ENCODE measurements around the gene LRRC34.

The LRRC34 gene

DNA sequence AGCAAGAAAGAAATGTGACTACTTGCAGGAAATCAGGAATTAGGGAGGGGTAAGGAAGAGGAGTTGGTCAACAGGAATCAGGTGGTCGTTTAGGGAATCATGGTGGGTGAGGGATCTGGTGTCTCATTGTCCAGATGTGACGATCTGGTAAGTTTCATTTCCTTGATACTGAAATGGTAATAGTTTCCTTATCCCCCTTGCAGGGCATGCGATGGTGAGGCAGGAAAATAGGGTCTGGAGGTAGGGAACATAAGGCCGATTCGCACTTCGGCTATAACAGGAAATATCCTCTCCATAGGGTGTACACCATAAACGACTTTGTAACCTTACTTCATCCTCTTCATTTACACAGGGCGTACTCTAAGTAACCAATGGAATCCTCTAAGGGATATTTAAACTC lies 574 bp upstream of the LRRC34 start:
- no peak for DNase-seq

DNA sequence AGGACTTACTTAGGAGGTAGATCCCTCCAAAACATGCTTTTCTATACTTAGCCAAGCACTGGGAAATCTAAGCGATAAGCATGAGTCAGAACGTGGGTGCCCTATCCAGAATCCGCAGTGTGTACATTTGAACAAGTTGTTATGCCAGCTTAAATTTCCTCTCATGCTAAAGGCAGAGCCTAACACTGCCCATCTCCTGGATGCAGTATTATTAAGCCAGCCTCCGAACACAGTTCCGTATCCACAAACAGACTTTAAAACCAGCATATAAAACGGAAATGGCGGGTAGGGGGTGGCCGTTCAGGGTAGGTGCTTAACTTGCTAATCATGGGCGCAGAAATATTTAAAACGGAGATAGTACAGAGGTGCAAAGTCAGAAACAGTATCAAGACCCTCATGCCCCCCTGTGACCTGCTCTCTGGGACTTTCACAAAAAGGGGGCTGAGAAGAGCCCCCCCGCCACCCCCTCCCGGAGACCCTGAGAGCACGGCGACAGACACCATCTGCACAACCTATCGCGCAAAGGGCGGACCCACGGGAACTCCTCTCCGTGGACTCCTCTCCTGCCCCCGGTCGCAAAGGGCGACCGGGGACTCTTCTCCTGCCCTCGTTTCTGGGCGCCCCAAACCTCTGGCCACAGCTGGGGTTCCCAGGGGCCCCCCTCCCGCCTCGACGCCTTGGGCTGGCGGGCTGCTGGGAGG lies 923 bp downstream of the LRRC34 start:
- peak; percentile 34 for DNase-seq

DNA sequence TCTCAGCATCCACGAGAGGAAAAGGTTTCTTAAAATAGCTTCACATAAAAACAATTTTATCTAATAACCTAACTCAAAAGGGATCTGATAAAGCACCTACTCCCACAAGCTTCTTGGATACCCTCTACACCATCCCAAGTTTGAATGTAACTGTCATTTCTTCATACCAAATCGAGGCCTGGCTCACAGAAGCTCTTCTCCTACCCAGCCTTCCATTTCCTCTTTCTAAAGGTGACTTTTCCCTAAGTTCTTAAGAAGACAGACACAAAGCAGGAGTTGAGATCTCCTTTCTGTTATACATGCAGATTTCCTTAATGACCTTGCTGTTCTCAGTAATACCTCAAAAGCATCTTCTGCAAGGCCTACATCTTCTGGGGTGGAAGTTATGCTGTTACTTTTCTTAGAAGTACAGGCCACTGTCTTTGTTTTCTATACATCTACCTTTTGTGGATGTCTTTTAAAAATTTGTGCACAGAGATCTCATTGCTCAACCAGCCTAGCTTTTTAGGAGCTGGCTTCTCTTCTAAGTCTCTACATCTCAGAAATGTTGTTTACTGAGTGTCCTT lies 3.4 kb downstream of the LRRC34 start:
- no peak for DNase-seq

DNA sequence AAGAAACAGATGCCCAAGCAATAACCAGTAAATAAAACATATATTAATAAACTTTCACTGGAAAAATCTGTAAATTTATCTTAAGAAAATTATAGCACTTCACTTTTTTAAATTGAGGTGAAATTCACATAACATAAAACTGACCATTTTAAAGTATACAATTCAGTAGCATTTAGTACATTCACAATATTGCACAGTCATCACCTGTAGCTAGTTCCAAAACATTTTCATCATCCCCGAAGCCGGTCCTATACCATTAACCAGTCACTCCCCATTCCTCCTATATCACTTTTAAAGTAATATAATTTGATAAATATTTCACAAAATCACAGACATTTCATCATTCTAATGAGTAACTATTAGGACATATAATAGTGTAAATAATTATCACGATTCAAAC lies 8.0 kb downstream of the LRRC34 start:
- DNase-seq: no peak

DNA sequence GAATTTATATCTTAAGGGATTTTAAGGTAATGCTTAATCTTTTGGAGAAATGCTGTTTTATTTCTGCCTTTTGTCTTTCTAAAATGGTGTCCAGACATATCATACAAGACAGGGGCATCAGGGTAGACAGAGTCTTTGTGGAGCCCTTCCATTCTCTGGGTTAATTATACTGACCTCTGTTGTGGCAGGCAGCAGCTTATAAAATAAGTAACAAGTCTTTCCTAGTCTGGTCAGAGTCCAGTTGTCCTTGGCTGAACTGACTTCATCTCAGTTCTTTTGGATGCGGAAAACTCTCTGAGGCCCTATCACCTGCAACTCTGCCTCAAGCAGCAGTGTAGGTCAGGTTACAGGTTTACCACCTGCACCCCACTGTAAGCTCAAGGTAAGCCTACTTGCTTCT lies 20.3 kb downstream of the LRRC34 start:
- no peak for DNase-seq

DNA sequence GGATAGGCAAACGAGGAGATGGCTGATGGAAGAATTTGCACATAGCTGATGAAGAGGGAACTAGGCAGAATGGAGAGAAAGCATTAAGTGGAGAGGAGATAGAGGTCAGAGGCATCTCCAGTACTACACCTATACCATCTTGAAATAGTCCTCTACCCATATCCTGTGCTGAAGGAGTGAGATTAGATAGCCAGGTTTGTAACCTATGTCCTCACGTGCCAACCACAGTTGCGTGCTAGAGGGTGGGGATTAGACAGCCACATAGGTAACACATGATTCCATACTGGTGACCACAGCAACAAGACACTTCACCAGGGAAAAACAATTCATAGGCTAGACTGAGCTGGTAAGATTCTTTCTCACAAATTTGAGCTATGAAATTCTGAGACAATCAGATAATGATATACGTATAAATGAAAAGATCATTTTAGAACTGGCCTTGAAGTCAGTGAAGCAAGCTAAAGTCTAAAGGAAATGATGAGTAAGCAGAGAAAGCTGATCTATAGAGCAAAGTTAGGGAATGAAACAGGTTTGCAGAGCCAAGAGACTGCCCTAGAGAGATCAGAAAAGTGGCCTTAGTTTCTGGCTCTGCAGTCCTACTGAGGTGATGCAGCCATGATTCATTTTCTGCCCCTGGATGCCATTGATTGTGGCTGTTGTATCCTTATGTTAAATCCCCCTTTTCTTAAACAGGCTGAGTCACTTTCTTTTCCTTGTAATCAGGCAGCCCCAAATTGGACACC lies 21.8 kb downstream of the LRRC34 start:
- no peak for DNase-seq

DNA sequence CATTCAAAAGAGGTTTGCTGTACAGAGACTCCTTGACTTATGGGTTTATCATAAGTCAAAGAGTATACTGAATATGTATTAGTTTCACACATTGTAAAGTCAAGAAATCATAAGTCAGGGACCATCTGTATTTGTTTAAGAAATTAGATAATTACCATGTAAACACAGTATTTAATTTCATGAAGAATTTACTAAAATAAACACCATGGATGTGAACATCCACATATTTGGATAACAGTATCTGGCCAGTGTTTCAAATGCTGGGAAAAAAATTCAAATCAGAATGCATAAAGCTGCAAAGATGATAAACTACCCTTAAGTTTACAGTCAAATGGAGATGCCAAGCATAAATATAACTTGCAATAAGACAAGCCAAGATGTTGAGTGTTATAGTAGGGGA lies 22.5 kb downstream of the LRRC34 start:
- no peak for DNase-seq

DNA sequence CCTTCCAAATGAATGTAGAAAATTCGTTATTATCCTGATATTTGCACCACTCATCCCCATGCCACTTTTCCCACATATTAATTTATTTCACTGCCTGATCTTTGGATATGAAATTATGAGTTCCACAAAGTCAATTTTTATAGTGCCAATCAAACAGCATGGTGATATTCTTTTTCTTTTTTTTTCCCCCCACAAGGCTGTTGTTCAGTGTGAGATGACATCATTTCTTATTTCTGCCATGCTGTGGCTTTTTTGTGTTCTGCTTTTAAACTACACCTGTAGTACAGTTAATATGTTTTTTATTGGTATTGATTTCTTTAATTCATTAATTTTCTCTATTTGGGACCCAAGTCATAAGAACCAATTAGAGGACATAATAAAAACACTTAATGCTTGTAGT lies 24.9 kb downstream of the LRRC34 start:
- DNase-seq: no peak

DNA sequence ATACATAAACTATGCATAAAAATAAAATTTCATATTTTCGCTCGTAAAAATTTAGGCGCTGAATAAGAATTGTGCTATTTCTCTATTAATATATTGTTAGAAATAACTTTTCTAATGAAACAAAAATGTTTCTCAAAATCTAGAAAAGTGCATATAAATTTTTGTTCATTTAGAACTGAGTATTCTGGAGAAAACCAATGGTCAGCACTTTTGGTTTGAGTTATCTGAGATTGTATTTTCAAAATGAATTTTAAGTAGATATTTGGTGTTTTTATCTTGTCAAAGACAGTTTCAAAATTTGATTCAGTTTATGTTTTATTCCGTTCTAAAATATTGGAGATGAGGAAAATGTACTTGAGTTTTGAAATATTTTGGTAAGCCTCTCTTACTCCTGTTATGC lies 25.6 kb downstream of the LRRC34 start:
- DNase-seq: no peak

DNA sequence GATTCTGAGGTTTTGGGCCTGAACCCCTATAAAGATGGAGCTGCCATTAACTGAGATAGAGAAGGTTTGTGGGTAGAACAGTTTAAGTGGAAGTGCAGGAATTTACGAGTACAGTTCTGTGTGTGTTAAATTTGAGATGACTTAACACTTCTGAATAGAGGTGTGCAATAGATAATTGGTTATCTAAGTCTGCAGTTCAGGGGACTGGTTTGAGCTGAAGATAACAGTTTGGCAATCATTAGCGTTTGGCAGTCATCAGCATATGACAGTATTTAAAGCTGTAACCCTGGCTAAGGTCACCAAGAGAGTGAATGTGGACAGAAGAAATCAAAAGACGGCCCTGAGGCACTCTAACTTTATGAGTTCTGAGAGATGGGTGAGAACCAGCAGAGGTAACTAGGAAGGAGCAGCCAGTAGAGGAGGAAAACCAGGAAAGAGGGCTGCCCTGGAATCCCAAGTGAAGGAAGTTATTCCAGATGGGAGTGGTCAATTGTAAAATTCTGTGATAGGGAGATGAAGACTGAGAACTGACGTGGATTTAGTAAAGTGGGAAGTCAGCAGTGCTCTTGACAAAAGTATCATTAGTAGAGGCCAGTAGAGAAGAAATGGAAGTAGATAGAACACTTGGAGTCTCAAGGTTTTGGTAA lies 31.4 kb downstream of the LRRC34 start:
- DNase-seq: no peak

DNA sequence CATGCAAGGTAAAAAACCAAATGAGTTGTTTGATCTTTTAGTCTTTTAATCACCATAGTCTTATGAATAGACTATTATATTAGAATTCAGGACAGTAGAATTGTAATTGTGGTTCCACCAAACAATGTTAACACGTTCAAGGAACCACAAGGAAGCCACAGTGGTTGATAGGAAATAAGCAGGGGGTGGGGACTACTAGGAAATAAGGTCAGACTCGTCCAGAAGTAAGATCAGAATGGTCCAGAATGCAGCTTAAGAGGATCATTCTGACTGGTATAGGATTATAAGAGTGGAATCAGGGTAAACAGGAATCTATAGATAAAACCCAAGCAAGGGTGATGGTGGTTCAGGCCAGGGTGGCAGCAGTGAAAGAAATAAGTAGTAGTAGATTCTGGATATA lies 32.0 kb downstream of the LRRC34 start:
- no peak for DNase-seq

DNA sequence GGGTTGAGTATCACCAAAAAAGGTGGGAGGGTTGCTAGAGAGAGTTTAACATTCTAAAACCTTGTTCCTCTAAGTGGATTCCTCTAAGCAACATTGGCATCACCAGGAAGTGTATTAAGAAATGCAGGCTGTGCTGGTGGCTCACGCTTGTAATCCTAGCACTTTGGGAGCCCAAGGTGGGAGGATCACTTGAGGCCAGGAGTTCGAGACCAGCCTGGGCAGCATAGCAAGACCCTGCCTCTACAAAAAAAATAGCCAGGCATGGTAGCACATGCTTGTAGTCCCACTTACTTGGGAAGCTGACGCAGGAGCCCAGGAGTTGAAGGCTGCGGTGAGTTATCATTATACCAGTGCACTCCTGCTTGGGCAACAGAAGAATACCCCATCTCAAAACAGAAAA lies 34.9 kb downstream of the LRRC34 start:
- DNase-seq: no peak

DNA sequence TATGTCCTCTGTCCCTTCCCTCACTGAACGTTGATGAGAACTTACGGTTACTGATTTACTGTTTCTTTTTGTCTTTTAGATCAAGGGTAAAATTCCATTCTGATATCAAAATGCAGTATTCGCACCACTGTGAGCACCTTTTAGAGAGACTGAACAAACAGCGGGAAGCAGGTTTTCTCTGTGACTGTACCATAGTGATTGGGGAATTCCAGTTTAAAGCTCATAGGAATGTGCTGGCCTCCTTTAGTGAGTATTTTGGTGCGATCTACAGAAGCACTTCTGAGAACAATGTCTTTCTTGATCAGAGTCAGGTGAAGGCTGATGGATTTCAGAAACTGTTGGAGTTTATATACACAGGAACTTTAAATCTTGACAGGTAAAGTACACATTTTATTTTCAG lies 38.5 kb downstream of the LRRC34 start:
- DNase-seq: no peak

DNA sequence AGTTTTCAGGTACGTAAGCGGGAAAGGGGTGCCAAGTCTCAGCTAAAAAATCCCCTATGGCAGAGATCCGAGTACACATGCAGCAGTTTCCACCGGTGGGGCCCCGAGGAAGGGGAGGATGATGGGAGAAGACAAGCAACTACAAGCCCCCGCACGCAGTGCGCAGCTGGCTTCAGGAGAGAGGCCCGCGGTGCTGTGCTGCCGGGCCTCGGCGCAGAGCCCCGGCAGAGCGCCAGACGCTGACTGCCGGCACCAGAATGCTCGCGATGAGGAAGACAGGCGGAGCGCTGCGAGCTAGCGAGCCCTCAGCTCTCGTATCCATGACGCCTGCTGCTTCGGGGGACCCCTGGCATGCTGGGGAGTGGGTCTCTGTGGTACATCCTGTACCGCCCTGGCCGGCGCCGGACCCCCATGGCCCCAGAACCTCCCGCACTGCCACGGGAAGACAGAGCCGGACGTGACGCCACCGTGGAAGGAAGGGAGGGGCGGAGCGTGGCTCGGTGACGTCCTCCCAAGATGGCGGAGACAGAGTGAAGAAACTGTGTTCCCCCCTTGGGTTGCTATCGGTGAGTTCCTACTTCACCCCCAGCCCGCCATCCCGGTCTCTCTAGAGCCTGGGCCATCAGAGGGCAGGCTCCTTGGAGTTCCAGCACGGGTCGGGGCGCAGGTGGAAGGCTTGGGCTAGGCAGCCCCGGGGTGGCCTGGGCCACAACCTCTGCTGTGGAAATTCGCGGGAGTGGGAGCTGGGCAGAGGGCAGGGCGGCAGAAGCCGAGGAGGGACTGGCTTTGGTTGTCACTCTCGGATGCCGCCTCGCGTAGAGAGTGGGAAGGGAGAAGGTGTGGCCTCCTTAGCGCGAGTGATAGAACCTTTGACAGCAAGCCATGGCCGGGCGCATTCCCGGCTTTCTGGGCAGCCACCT lies 39.5 kb downstream of the LRRC34 start, which contains the start of gene MYNN:
Gene MYNN, plus strand, starts transcription at position 500 of the 920 bp plus-strand sequence. CDS start 900 bp downstream, outside the sequence.
- peak; percentile 94 for DNase-seq

DNA sequence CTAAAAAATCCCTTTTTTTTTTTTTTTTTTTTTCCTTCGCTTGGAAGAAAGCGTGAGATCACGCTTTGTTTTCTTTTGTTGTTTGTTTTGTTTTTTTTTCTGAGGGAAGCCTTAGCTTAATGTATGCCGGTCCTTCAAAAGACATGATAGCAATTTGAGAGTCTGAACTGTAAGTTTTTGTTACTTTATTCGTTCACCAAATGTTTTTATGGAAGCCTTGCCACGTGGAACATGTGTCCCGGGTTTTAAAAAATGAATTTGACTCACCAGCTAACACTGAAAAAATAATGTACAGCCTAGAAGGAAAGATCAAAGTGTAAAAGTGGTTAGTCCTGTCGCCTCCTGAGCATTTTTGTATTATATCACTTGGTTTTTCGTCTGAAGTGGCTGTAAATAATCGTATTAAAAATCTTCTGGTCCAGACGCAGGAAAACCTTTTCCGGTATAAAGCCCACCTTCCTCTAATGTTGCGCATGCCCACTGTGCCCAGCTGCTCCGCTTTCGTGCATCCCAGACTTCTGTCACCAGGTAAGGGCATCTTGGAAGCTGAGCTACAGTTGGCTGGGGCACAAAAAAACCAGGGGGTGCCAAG lies 40.3 kb downstream of the LRRC34 start:
- peak; percentile 91 for DNase-seq

DNA sequence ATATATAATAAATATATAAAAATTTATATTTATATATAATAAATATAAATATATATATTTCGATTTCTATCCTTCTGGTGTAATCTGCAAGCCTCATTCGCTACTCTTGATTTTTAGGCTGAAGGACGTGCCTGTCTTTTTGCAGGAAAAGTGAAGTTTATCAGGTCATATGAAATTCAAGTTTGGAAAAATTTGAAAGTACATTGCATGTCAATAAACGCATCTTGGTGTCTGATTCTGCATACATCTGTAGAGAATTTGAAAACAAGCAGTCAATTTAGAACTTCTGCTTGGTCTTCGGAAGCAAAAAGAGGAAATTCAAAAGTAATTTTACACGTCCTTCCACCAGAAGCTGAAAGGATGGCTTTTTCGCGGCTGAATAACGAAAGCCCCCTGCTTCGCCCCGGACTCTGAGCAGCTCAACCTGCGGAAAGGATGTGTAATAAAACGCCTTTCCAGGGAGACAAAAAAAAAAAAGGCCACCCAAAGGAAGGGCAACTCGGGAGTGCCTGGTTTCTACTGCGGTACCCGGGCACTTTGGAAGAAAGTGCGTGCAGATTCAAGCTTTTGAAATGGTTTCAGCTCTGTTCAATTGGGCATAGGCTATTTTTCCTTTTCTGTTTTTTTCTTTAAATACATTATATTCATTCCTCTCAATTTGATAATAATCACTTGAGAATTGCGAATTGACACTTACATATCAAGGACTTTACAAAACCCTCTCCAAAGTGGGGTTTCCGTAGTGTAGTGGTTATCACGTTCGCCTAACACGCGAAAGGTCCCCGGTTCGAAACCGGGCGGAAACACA lies 41.0 kb downstream of the LRRC34 start:
- DNase-seq: peak; percentile 95

DNA sequence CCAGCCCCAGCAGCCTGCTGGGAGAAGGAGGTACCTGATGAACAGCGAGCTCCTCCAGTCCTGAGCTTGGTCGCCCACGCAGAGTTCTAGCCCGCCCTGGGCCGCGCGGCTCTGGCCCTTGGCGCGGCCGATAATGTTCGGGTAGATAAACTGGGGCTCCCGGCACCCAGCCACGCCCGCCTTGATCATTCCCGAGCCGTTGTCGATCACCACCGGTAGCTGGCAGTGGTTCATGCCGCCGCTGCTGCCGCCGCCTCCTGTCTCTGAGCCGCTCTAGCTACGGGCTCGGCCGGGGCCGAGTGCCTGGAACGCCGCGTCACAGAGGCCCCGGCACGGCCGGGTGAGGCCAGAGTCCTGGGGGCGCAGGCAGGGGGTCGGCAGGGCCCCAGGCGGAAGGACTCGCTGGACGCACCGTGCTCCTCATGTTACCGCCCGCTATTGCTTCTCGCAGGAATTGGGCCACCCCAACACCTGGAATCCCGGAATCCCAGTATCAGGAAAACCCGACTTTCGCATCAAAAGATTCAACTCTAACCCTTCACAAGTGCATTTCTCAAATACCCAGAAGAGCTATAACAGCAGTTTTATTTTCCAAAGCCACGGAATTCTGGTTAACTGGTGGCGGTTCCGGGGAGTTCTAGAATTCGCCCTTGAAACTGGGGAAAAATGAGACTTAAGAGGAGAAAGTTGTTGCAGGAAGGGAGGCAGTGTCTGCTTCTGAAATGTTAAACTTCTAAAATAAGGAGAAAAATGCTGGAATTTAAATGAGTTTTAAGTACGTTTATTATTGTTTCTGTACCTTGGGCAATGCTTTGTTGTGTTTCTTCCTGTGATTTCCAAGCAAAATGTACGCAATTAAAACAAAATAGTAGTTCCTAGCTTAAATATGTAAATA lies 43.2 kb downstream of the LRRC34 start, which contains the start of gene ACTRT3:
Gene ACTRT3, minus strand, starts transcription at position 275 of the 895 bp plus-strand sequence. Its CDS starts 41 bp downstream, at position 234.
- DNase-seq: peak; percentile 44

DNA sequence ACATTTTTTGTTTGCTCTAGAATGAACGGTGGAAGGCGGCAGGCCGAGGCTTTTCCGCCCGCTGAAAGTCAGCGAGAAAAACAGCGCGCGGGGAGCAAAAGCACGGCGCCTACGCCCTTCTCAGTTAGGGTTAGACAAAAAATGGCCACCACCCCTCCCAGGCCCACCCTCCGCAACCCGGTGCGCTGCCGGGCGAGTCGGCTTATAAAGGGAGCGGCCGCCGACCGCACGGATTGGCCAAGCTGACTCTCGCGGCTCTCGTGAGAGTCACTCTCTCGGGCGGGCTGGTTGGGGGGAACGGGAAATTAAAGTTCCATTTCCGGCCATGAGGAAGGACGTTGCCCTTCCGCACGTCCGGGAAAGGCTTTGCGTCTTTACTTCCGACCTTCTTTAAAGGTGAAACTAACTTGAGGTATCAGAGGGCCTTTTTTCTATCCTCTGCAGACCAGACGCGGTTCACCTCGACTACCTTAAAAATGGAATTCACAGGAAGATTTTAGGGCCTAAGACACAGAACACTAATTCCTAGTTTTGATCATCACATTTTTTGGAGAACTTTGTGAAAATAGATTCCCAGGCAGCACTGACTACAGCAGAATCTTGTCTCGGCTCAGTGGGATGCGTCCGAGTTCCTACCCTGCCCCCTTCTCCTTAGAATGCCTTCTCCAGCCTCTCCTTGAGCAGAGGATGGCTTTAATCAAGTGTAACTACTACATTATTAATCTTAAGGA lies 47.7 kb downstream of the LRRC34 start, which contains the start of gene TERC:
Gene TERC, minus strand, starts transcription at position 179 of the 731 bp plus-strand sequence.
- DNase-seq: peak; percentile 97

DNA sequence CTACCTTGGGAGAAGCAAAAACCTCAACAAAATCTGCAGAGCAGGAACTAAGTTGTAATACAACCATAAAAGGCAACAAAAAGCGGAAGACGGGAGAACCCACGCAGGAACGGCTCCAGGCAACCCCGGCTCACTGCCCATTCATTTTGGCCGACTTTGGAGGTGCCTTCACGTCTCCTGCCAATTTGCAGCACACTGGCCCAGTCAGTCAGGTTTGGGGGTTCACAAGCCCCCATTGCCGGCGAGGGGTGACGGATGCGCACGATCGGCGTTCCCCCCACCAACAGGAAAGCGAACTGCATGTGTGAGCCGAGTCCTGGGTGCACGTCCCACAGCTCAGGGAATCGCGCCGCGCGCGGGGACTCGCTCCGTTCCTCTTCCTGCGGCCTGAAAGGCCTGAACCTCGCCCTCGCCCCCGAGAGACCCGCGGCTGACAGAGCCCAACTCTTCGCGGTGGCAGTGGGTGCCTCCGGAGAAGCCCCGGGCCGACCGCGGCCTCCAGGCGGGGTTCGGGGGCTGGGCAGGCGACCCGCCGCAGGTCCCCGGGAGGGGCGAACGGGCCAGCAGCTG lies 48.3 kb downstream of the LRRC34 start:
- peak; percentile 56 for DNase-seq

All from NCI-H774 (cell line).